GM21529 (cell line): ENCODE results near the gene C1QB.
"Not testable (repeated sequence)": the region's sequence is repeated elsewhere in the genome, so short reads cannot be mapped to it uniquely, and the experiment has no call there.

ENCODE experiments used
- ATAC-seq: cut with Tn5 transposase; IDR thresholded peaks from one replicate; pipeline ENCODE4 v1.9.1; 2021; ENCODE audit not compliant: unreplicated experiment

Gene C1QB

DNA sequence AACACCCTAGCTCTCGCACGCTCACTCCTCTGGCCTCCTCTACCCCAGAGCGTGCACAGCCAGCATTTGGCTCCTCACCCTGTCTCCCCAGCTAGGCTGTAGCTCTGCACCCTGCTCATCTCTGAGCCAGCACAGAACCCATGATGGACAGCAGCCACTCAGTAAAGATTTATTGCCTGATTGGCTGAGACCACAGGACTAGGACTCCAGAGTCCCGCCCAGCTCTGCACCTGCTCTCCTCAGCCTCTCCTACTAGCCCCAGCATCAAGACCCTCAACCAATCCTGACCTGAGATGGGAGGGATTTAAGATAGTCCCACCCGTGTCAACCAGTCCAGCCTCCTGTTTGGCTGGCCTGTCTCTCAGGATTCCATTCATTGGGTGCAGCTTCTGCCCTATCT is 9.3 kb downstream of the C1QB start:
- ATAC-seq, result no peak

- ATAC-seq, result no peak
Observed at GRCh38 chr1:22662986-22663408, 10.0 kb downstream of the C1QB start.

DNA sequence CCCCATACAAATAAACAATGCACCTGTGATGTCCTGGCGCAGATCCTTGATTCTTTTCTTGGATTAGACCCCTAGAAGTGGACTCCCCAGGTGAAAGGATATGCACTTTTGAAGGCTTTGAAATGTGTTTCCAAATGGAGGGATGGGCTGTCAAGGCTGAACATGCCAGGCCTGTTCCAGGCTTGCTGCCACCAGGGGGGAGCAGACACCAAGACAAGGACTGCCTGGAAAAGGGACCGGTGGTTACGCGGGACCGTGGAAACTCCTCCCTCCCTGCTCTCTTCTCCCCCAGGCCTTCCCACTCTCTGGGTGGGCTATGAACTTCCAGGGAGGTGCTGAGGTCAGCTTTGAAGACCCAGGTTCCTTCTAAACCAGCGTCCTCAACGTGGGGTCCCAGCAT is 12.7 kb downstream of the C1QB start:
- ATAC-seq, result no peak

- no peak for ATAC-seq
Observed at GRCh38 chr1:22666412-22666811, 13.4 kb downstream of the C1QB start.

GRCh38 chr1:22668840-22669239 is 15.8 kb downstream of the C1QB start:
- not testable (repeated sequence) for ATAC-seq

GRCh38 chr1:22670352-22670975 is 17.4 kb downstream of the C1QB start:
- no peak for ATAC-seq

GRCh38 chr1:22671999-22672398 is 19.0 kb downstream of the C1QB start:
- no peak for ATAC-seq

- no peak for ATAC-seq
Observed at GRCh38 chr1:22673486-22674409, 20.7 kb downstream of the C1QB start.

DNA sequence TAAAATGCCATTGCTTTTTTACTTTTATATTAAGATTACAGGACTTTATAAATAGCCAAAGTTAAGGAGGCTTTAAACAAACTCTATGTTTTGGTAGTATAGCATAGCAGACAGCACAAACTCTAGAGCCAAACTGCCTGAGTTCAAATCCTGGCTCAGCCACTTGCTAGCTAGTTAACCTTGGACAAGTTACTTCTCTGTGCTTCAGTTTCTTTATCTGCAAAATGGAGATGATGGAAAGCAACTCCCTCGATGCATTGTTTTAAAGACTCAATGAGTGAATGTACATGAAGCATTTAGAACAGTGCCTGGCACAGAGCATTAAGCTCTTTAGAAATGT is 21.3 kb downstream of the C1QB start:
- no peak for ATAC-seq

DNA sequence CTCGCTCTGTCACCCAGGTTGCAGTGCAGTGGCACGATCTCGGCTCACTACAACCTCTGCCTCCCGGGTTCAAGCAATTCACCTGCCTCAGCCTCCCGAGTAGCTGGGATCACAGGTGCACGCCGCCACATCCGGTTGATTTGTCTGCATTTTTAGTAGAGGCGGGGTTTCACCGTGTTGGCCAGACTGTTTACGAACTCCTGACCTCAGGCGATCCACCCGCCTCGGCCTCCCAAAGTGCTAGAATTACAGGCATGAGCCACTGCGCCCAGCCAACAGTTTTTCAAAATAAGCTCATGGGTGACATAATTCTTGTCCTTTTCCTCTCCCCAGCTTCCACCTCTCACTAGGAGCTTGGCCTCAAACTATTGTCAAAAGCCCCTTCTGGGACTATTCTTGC is 23.1 kb downstream of the C1QB start:
- not testable (repeated sequence) for ATAC-seq

DNA sequence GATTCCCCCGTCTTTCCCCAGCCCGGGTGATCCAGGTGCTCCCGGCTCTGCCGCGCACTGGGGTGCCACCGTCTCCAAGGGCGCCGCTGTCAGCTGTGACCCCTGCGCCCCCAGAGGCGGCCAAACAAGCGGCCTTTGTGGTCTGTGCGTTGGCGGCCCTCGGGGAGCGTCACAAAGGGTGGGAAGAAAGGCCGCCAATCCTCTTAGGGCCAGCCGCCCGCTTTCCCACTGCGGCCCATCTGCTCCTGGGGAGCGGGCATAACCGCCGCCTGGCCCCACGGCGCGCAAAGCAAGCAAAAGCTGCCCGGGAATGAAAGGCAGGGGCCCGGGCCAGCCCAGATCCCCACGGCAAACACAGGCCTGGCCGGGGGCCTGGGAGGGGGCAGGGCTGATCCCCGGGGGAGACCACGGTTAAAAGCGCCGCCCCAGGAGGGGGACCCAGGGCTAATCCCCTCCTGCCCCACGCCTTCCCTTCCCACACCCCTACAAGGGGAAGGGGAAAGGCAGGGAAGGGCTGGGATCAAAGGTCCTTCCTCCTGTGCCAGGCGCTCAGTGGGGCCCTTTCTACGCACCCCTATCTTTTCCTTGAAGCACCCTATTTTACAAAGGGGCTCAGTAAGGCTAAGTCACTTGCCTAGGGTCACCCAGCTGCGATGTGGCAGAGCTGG is 24.0 kb downstream of the C1QB start:
- ATAC-seq, result no peak

GRCh38 chr1:22677931-22678896 is 25.2 kb downstream of the C1QB start:
- ATAC-seq, result no peak

- no peak for ATAC-seq
Observed at GRCh38 chr1:22680726-22681125, 27.7 kb downstream of the C1QB start.

GRCh38 chr1:22681556-22682276 is 28.7 kb downstream of the C1QB start:
- no peak for ATAC-seq

DNA sequence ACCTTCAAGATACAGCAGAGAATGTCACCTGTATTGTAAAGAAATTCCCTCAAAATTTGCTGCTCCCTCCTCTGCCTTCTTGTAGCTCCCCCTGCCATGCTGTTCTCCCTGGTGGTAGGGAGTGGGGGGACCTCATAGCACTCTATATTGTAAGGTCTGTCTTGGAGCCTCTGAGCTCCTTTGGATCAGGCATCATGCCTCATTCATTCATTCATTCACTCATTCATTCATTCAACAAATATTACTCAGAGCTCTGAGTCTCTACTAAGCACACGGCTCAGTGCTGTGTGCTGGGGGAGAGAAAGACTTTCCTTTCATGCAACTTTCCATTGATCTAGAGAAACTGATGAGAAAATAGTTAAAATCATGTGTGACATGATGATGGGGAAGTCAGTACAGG is 30.5 kb downstream of the C1QB start:
- no peak for ATAC-seq

- ATAC-seq, result no peak
Observed at GRCh38 chr1:22685591-22686059, 32.6 kb downstream of the C1QB start.

- no peak for ATAC-seq
Observed at GRCh38 chr1:22687191-22687590, 34.2 kb downstream of the C1QB start.

GRCh38 chr1:22688466-22688865 is 35.4 kb downstream of the C1QB start:
- ATAC-seq, result no peak

- ATAC-seq, result no peak
Observed at GRCh38 chr1:22689505-22689904, 36.5 kb downstream of the C1QB start.
